Measurements from ENCODE around the gene SAPCD2.

SAPCD2 gene

DNA sequence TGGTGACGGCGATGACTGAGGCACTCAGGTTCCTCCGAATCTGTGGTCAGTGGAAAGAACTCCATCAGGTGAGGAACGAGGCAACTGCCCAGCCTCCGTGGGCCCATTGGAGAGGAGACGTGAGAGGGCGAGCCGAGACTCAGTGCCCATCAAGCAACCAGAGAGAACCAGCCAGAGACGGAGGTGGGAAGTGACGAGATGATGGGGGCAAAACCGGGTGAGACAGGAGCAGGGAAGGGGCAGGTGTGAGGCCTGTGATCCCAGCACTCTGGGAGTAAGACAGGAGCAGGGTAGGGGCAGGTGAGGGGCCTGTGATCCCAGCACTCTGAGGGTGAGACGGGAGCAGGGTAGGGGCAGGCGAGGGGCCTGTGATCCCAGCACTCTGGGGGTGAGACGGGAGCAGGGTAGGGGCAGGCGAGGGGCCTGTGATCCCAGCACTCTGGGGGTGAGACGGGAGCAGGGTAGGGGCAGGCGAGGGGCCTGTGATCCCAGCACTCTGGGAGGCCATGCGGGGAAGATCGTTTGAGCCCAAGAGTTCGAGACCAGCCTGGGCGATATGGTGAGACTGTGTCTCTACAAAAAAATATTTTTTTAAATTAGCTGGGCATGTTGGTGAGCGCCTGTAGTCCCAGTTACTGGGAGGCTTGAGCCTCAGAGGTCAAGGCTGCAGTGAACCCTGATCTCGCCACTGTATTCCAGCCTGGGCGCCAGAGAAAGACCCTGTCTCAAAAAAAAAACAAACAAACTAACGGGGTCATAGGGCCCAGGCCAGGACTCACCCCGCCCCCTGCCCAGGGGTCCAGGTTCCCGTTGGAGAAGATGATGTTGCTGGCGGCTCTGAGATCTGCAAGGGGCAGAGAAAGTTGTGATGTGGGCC, 40.8 kb upstream of the SAPCD2 start:
- in situ Hi-C loops (cut with HindIII; ENCODE audit: low sequenced_read_pairs): no loop called here
- TF ChIP-seq, protein P1, sequence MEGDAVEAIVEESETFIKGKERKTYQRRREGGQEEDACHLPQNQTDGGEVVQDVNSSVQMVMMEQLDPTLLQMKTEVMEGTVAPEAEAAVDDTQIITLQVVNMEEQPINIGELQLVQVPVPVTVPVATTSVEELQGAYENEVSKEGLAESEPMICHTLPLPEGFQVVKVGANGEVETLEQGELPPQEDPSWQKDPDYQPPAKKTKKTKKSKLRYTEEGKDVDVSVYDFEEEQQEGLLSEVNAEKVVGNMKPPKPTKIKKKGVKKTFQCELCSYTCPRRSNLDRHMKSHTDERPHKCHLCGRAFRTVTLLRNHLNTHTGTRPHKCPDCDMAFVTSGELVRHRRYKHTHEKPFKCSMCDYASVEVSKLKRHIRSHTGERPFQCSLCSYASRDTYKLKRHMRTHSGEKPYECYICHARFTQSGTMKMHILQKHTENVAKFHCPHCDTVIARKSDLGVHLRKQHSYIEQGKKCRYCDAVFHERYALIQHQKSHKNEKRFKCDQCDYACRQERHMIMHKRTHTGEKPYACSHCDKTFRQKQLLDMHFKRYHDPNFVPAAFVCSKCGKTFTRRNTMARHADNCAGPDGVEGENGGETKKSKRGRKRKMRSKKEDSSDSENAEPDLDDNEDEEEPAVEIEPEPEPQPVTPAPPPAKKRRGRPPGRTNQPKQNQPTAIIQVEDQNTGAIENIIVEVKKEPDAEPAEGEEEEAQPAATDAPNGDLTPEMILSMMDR (IDR thresholded peaks at IDR 0.05; ENCODE audit: low read depth, low read length, missing control alignments): no peak
- no peak for DNase-seq (ENCODE audit: low read depth)
- H3K4me3 ChIP-seq (ENCODE audit: low read depth, low read length): no peak overlapping the region

DNA sequence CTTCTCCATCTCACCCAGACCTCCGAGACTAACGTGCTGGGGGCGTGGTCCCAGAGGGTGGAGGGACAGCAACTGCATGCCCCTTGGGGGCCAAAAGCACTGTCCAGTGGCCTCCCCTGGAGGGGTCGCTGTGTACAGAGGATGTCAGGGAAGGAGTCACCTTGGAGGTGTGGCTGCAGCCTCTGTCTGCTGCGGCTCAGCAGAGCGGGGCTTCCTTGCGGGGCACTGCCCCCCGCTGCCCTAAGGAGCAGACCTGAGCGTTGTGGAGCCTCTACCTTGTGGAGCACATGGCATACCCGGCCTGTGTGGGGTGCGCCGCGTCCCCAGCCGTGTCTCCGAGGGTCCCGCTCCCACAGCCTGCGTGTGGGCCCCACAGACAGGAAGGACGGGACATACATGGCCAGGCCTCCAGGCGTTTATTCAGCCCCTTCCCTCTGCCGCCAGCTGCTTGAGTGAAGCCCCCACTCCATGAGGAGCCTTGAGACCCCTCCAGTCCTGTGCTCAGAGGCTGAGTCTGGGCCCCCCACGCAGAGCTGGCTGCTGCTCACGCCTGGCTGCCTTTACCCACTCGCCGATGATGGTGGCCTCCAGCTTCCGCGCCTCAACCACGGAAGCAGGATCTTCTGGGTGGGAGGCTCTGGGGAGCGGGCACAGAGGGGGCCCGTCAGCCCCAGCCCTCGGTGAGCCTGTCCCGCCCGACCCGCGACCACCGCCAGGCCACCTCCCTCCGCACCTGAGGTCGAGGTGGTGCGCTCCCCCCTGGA, 40.0 kb upstream of the SAPCD2 start:
- in situ Hi-C loops (cut with HindIII; ENCODE audit: low sequenced_read_pairs): no loop called here
- DNase-seq (ENCODE audit: low read depth): no peak
- no peak overlapping the region for H3K4me3 ChIP-seq (ENCODE audit: low read depth, low read length)
- TF ChIP-seq, protein P1 (IDR thresholded peaks at IDR 0.05; ENCODE audit: low read depth, low read length, missing control alignments): no peak

DNA sequence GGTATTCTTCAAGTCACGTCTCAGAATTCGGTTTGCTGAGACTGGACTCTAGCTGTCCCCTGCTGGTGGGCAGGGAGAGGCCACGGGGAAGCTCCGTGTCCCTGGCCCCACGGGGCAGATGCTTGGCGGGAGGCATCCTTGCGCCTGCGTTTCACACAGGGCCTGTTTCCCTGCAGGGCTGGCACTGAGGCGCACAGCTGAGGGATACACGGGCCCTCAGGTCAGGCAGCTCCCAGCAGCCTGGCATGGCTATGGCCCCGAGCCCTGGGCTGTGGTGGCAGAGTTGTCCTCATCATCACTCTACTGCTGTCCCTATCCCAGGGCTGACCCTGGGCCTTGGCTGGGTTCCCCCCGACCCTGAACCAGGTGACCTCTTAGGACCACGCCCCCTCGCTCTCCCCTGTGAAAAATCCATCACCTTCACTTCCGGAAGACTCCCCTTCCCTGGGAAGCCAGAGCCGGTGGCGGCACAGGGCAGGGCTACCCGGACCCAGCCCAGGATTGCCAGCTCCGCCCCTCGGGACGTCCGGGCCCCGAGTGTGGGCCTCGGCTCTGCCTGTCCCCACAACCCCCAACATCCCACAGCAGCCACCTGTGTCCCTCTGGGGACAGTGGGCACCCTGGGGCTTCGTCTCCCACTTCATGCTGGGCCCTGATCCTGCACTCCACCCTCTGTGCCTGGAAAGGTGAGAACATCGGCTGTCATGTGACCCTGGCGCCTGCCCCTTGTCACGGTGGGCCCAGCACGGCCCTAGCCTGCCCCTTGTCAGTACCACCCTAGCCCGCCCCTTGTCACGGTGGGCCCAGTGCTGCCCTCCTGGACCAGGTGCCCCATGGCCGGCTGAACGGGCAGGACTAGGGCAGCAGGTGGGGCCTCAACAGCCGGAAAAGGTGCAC, 39.1 kb upstream of the SAPCD2 start:
- TF ChIP-seq, protein P1 (IDR thresholded peaks at IDR 0.05; ENCODE audit: low read depth, low read length, missing control alignments): no peak
- DNase-seq (ENCODE audit: low read depth): no peak
- no peak overlapping the region for H3K4me3 ChIP-seq (ENCODE audit: low read depth, low read length)
- in situ Hi-C loops (cut with HindIII; ENCODE audit: low sequenced_read_pairs): no loop called here

DNA sequence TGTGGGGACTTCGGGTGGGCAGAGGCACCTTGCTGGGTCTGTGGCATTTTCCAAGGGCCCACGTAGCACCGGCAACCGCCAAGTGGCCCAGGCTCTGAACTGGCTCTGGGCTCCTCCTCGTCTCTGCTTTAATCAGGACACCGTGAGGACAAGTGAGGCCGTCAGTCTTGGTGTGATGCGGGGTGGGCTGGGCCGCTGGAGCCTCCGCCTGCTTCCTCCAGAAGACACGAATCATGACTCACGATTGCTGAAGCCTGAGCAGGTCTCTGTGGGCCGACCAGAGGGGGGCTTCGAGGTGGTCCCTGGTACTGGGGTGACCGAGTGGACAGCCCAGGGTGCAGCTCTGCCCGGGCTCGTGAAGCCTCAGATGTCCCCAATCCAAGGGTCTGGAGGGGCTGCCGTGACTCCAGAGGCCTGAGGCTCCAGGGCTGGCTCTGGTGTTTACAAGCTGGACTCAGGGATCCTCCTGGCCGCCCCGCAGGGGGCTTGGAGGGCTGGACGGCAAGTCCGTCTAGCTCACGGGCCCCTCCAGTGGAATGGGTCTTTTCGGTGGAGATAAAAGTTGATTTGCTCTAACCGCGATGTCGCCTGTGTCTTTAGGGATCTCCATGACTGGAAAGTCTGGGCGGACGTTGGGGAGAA, 38.4 kb upstream of the SAPCD2 start:
- no peak overlapping the region for H3K4me3 ChIP-seq (ENCODE audit: low read depth, low read length)
- in situ Hi-C loops (cut with HindIII; ENCODE audit: low sequenced_read_pairs): no loop called here
- DNase-seq (ENCODE audit: low read depth): no peak
- TF ChIP-seq, protein P1 (IDR thresholded peaks at IDR 0.05; ENCODE audit: low read depth, low read length, missing control alignments): no peak

DNA sequence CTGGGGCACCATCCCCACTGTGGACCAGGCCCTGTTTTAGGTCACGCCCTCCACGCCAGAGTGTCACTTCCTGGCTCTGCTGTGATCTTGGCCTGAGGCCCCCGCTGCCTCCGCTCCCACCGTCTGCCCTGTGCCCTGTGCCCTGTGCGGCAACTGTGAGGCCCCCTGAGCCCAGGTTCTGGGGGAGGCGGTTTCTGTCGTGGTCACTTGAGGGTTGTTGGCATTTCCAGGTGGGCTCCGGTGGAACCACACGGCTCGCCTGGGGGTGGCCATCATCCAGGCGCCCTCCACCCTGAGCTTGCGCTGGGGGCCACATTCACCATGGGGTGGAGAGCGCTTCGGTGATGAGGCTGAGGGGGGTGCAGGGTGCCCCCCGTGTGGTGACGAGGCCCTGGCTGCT, 37.6 kb upstream of the SAPCD2 start:
- in situ Hi-C loops (cut with HindIII; ENCODE audit: low sequenced_read_pairs): no loop called here

More for the DNA sequence above, 37.6 kb upstream of the SAPCD2 start:
- no peak for DNase-seq (ENCODE audit: low read depth)
- TF ChIP-seq, protein P1 (IDR thresholded peaks at IDR 0.05; ENCODE audit: low read depth, low read length, missing control alignments): no peak
- no peak overlapping the region for H3K4me3 ChIP-seq (ENCODE audit: low read depth, low read length)

All from astrocyte of the cerebellum (primary cell).